GM19468 (cell line): ENCODE measurements around the gene GJC2.
"Not testable (repeated sequence)": the region's sequence is repeated elsewhere in the genome, so short reads cannot be mapped to it uniquely, and the experiment has no call there.

Experiments used
- ATAC-seq: cut with Tn5 transposase; IDR thresholded peaks from one replicate; pipeline ENCODE4 v1.9.1; 2021; ENCODE audit warnings: mild to moderate bottlenecking, moderate library complexity, moderate number of reproducible peaks; ENCODE audit not compliant: unreplicated experiment; ENCODE audit errors: extremely low read depth

Gene GJC2

GRCh38 chr1:228181645-228182034 lies 31.9 kb downstream of the GJC2 start:
- ATAC-seq = no peak

GRCh38 chr1:228182296-228183030 lies 32.7 kb downstream of the GJC2 start:
- ATAC-seq = no peak

- ATAC-seq = no peak
These were observed 34.4 kb downstream of the GJC2 start for GRCh38 chr1:228184152-228184551.

- ATAC-seq = no peak
These were observed 35.9 kb downstream of the GJC2 start for GRCh38 chr1:228185641-228185965.

- not testable (repeated sequence) for ATAC-seq
These were observed 38.5 kb downstream of the GJC2 start for GRCh38 chr1:228188249-228188648.

GRCh38 chr1:228190182-228190581 lies 40.5 kb downstream of the GJC2 start:
- no peak for ATAC-seq

- ATAC-seq = no peak
These were observed 41.0 kb downstream of the GJC2 start for GRCh38 chr1:228190778-228191177.

GRCh38 chr1:228194436-228194835 lies 44.7 kb downstream of the GJC2 start:
- ATAC-seq = no peak

GRCh38 chr1:228194921-228195812 lies 45.4 kb downstream of the GJC2 start:
- ATAC-seq = no peak

GRCh38 chr1:228197555-228198147 lies 47.9 kb downstream of the GJC2 start:
- no peak for ATAC-seq

- ATAC-seq = no peak
These were observed 49.4 kb downstream of the GJC2 start for GRCh38 chr1:228198977-228199590.

GRCh38 chr1:228204958-228205357 lies 55.2 kb downstream of the GJC2 start:
- no peak for ATAC-seq

- no peak for ATAC-seq
These were observed 56.1 kb downstream of the GJC2 start for GRCh38 chr1:228205526-228206436.

GRCh38 chr1:228206582-228207351 lies 57.0 kb downstream of the GJC2 start:
- no peak for ATAC-seq

- no peak for ATAC-seq
These were observed 57.7 kb downstream of the GJC2 start for GRCh38 chr1:228207381-228207810.

GRCh38 chr1:228207851-228208821 lies 58.4 kb downstream of the GJC2 start, which contains the start of gene OBSCN:
Gene OBSCN, plus strand, starts transcription at chr1:228208044. Its CDS starts 3,740 bp downstream, at chr1:228211784.
- ATAC-seq = no peak

GRCh38 chr1:228208831-228209551 lies 59.3 kb downstream of the GJC2 start:
- ATAC-seq = no peak
